ENCODE results near the gene DEGS1.

DNA sequence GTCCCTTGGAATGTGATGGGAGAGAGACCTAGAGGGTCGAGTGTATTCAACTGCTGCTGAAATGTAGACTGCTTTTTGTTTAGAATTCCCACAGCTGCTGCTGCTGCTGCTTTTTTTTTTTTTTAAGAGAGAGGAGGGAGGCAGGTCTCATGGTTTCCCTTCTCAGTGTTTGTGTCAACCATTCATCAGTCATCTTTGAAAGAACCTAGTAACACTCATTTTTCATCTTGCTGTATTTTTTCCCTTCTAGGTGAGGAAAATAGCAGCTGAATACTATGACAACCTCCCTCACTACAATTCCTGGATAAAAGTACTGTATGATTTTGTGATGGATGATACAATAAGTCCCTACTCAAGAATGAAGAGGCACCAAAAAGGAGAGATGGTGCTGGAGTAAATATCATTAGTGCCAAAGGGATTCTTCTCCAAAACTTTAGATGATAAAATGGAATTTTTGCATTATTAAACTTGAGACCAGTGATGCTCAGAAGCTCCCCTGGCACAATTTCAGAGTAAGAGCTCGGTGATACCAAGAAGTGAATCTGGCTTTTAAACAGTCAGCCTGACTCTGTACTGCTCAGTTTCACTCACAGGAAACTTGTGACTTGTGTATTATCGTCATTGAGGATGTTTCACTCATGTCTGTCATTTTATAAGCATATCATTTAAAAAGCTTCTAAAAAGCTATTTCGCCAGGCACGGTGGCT lies 9.2 kb downstream of the DEGS1 start:
- TF ChIP-seq, protein P1, sequence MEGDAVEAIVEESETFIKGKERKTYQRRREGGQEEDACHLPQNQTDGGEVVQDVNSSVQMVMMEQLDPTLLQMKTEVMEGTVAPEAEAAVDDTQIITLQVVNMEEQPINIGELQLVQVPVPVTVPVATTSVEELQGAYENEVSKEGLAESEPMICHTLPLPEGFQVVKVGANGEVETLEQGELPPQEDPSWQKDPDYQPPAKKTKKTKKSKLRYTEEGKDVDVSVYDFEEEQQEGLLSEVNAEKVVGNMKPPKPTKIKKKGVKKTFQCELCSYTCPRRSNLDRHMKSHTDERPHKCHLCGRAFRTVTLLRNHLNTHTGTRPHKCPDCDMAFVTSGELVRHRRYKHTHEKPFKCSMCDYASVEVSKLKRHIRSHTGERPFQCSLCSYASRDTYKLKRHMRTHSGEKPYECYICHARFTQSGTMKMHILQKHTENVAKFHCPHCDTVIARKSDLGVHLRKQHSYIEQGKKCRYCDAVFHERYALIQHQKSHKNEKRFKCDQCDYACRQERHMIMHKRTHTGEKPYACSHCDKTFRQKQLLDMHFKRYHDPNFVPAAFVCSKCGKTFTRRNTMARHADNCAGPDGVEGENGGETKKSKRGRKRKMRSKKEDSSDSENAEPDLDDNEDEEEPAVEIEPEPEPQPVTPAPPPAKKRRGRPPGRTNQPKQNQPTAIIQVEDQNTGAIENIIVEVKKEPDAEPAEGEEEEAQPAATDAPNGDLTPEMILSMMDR (IDR thresholded peaks at IDR 0.05 in 2 of 3, conservative IDR thresholded peaks at IDR 0.05 in 1 of 3; ENCODE audit: control insufficient read depth in 2 of 3, extremely low read depth in 1 of 3, insufficient read depth in 1 of 3, low read depth in 3 of 3, low read length in 3 of 3) = no peak
- TF ChIP-seq CBX3 (IDR thresholded peaks at IDR 0.05; ENCODE audit: borderline replicate concordance, low read depth) = no peak
- no peak for TF ChIP-seq SP1 (IDR thresholded peaks at IDR 0.05; ENCODE audit: low read depth, low read length)
- no peak for TF ChIP-seq FOXK2 (IDR thresholded peaks at IDR 0.05)
